GM19324 (cell line): ENCODE results near the gene LGALS3BP.
"Not testable (repeated sequence)": the region's sequence is repeated elsewhere in the genome, so short reads cannot be mapped to it uniquely, and the experiment has no call there.

Source experiments
- ATAC-seq: cut with Tn5 transposase; IDR thresholded peaks from one replicate; pipeline ENCODE4 v1.9.1; 2021; ENCODE audit warnings: mild to moderate bottlenecking, moderate library complexity; ENCODE audit not compliant: unreplicated experiment, low FRiP score

The LGALS3BP gene

GRCh38 chr17:78946131-78946530 lies 33.6 kb downstream of the LGALS3BP start:
- ATAC-seq, result no peak

- ATAC-seq, result not testable (repeated sequence)
These were observed 34.3 kb downstream of the LGALS3BP start for GRCh38 chr17:78945455-78945854.

GRCh38 chr17:78944956-78945355 lies 34.8 kb downstream of the LGALS3BP start:
- ATAC-seq, result no peak

- no peak for ATAC-seq
These were observed 35.7 kb downstream of the LGALS3BP start for GRCh38 chr17:78944026-78944425.

- no peak for ATAC-seq
These were observed 39.0 kb downstream of the LGALS3BP start for GRCh38 chr17:78940708-78941107.

GRCh38 chr17:78940258-78940657 lies 39.5 kb downstream of the LGALS3BP start:
- ATAC-seq, result no peak

GRCh38 chr17:78939615-78940014 lies 40.1 kb downstream of the LGALS3BP start:
- ATAC-seq, result no peak

- ATAC-seq, result no peak
These were observed 42.2 kb downstream of the LGALS3BP start for GRCh38 chr17:78937561-78937960.

- ATAC-seq, result no peak
These were observed 44.1 kb downstream of the LGALS3BP start for GRCh38 chr17:78935419-78936323.

- no peak for ATAC-seq
These were observed 44.9 kb downstream of the LGALS3BP start for GRCh38 chr17:78934681-78935418.

GRCh38 chr17:78933959-78934568 lies 45.7 kb downstream of the LGALS3BP start:
- ATAC-seq, result no peak

- no peak for ATAC-seq
These were observed 46.4 kb downstream of the LGALS3BP start for GRCh38 chr17:78933025-78933958.

- no peak for ATAC-seq
These were observed 49.6 kb downstream of the LGALS3BP start for GRCh38 chr17:78929908-78930775.

- no peak for ATAC-seq
These were observed 53.8 kb downstream of the LGALS3BP start for GRCh38 chr17:78925662-78926555.

GRCh38 chr17:78925234-78925633 lies 54.5 kb downstream of the LGALS3BP start, which contains the start of gene TIMP2:
TIMP2 (minus strand) TSS chr17:78925387; CDS start chr17:78925088, 299 bp downstream.
- ATAC-seq, result no peak

GRCh38 chr17:78924481-78925151 lies 55.1 kb downstream of the LGALS3BP start:
- ATAC-seq, result no peak

- ATAC-seq, result no peak
These were observed 55.9 kb downstream of the LGALS3BP start for GRCh38 chr17:78923660-78924453.
